NCI-H1048 (cell line): ENCODE data around the gene UNKL.
"Not testable (repeated sequence)": the region's sequence is repeated elsewhere in the genome, so short reads cannot be mapped to it uniquely, and the experiment has no call there.

Experiments
- DNase-seq: peaks from one replicate; lab custom pipeline; 2025; lab: John Stamatoyannopoulos, UW

The UNKL gene

GRCh38 chr16:1445518-1446203 lies 31.2 kb upstream of the UNKL start:
- no peak for DNase-seq

GRCh38 chr16:1444730-1445517 lies 30.4 kb upstream of the UNKL start:
- DNase-seq = no peak

- no peak for DNase-seq
These were observed 29.7 kb upstream of the UNKL start, which contains the start of gene CCDC154 for GRCh38 chr16:1443980-1444729. Gene CCDC154 (minus strand): TSS chr16:1444556. CDS start chr16:1444322, 234 bp downstream.

- no peak for DNase-seq
These were observed 29.0 kb upstream of the UNKL start for GRCh38 chr16:1443403-1443973.

GRCh38 chr16:1442697-1443096 lies 28.2 kb upstream of the UNKL start:
- no peak for DNase-seq

- no peak for DNase-seq
These were observed 26.9 kb upstream of the UNKL start for GRCh38 chr16:1441391-1441829.

GRCh38 chr16:1439699-1440074 lies 25.2 kb upstream of the UNKL start:
- DNase-seq = not testable (repeated sequence)

- DNase-seq = no peak
These were observed 24.7 kb upstream of the UNKL start for GRCh38 chr16:1439058-1439698.

GRCh38 chr16:1438229-1439057 lies 23.9 kb upstream of the UNKL start:
- no peak for DNase-seq

GRCh38 chr16:1437606-1438005 lies 23.1 kb upstream of the UNKL start:
- no peak for DNase-seq

GRCh38 chr16:1436731-1437355 lies 22.3 kb upstream of the UNKL start:
- no peak for DNase-seq

GRCh38 chr16:1435921-1436697 lies 21.6 kb upstream of the UNKL start:
- DNase-seq = no peak

GRCh38 chr16:1434644-1435592 lies 20.4 kb upstream of the UNKL start:
- no peak for DNase-seq

- no peak for DNase-seq
These were observed 19.3 kb upstream of the UNKL start for GRCh38 chr16:1433756-1434155.

GRCh38 chr16:1433263-1433560 lies 18.7 kb upstream of the UNKL start:
- no peak for DNase-seq

GRCh38 chr16:1432388-1433262 lies 18.1 kb upstream of the UNKL start:
- no peak for DNase-seq

- no peak for DNase-seq
These were observed 17.2 kb upstream of the UNKL start for GRCh38 chr16:1431497-1432270.
